Testis (tissue), 3 donors: ENCODE results near the gene BOD1L2. TPM values are rescaled to one million over a fixed set of nuclear protein-coding genes. Genes with fewer than 3 reads are reported as not detected.

Experiments
- DNase-seq: peaks from one replicate; pipeline ENCODE4 v3.0.0-alpha.2; 2019
- H3K27ac ChIP-seq, 2 donors: fragments of 200-600 bp; sonication (generic); one replicate each; pipeline ENCODE4 v1.5.1; 2019
- H3K27me3 ChIP-seq: fragments of 200-600 bp; sonication (generic); one replicate; pipeline ENCODE4 v1.5.1; 2019
- H3K36me3 ChIP-seq: fragments of 200-600 bp; sonication (generic); one replicate; pipeline ENCODE4 v1.5.1; 2017; ENCODE audit warnings: low read depth; ENCODE audit errors: missing control alignments
- H3K4me1 ChIP-seq: fragments of 200-600 bp; sonication (generic); one replicate; pipeline ENCODE4 v1.5.1; 2019
- H3K4me3 ChIP-seq, 2 donors: fragments of 200-600 bp; sonication (generic); one replicate each; pipeline ENCODE4 v1.5.1; 2017 to 2019
- H3K9me3 ChIP-seq: fragments of 200-600 bp; sonication (generic); one replicate; pipeline ENCODE4 v1.5.1; 2017
- CTCF ChIP-seq, 3 experiments: fragments of 450-650 bp in 2 of 3; fragments of 200-600 bp in 1 of 3; sonication (generic) in 1 of 3; IDR thresholded peaks; one replicate each; pipeline ENCODE4 v1.5.1; 2016 to 2019; ENCODE audit warnings: antibody characterized with exemption in 3 of 3, mild to moderate bottlenecking in 2 of 3, moderate library complexity in 1 of 3
- POLR2A ChIP-seq: fragments of 450-650 bp; IDR thresholded peaks from one replicate; pipeline ENCODE4 v1.6.1; 2017; ENCODE audit warnings: antibody characterized with exemption, mild to moderate bottlenecking, moderate library complexity
- WGBS, 2 donors: methylation state at CpG; one replicate each; pipeline ENCODE4 v1.1.5; 2018; 5-methylcytosine and 5-hydroxymethylcytosine counted together
- intact Hi-C: fragments of 100-400 bp; cut with DNase I; formaldehyde crosslinking; loops from one replicate; pipeline ENCODE4 v1.15.1; 2023; ENCODE audit warnings: low total_unique reads
- polyA plus RNA-seq: library from polyadenylated mRNA; stranded (reverse); fragments of 350-450 nt; fragmentation: Illumina TruSeq; extraction: RNeasy Lipid Tissue Mini Kit (QIAGEN cat#74804); gene quantifications from one replicate; pipeline ENCODE4 v1.2.3, GENCODE V29; 2014; ENCODE audit warnings: low read depth, low replicate concordance; ENCODE audit not compliant: insufficient read depth
- total RNA-seq, 2 donors: library from RNA; depleted of rRNA; stranded (reverse); fragments of >200 nt; gene quantifications; one replicate each; pipeline ENCODE4 v1.2.3, GENCODE V29; 2016

The BOD1L2 gene
- total and polyA plus RNA-seq, 3 donors from 2014 or later: 130 to 580 (median 366) TPM

- TF ChIP-seq CTCF (IDR thresholded peaks at IDR 0.05) (no peak), POLR2A (no peak)
- Histone ChIP-seq H3K4me3 (no peak overlapping the region), H3K27me3 (no peaks in the 10 kb centered on the region), H3K4me1 (no peaks in the 10 kb centered on the region), H3K36me3 (no peaks in the 10 kb centered on the region), H3K9me3 (no peaks in the 10 kb centered on the region), H3K27ac (no peak overlapping the region)
- no peak for DNase-seq
- intact Hi-C loops: no loop called here
- 67 to 73% methylated on average over 3 of the region's 3 CpGs for WGBS, 2 donors
Measured at GRCh38 chr18:57137847-57138246, 9.0 kb upstream of the BOD1L2 start.

- Histone ChIP-seq H3K27ac (no peak overlapping the region), H3K4me3 (no peak overlapping the region), H3K36me3 (no peaks in the 10 kb centered on the region), H3K27me3 (no peaks in the 10 kb centered on the region), H3K4me1 (no peaks in the 10 kb centered on the region), H3K9me3 (no peaks in the 10 kb centered on the region)
- DNase-seq: no peak
- intact Hi-C loops: no loop called here
- TF ChIP-seq POLR2A: no peak
- no peak for TF ChIP-seq CTCF (IDR thresholded peaks at IDR 0.05)
- 44 to 61% methylated on average over 10 of the region's 10 CpGs for WGBS, 2 donors
Measured at GRCh38 chr18:57141208-57142129, 5.4 kb upstream of the BOD1L2 start.

- Histone ChIP-seq H3K4me1 (no peaks in the 10 kb centered on the region), H3K9me3 (no peaks in the 10 kb centered on the region), H3K27me3 (no peaks in the 10 kb centered on the region), H3K27ac (no peak overlapping the region), H3K36me3 (no peaks in the 10 kb centered on the region), H3K4me3 (no peak overlapping the region)
- TF ChIP-seq POLR2A (no peak), CTCF (IDR thresholded peaks at IDR 0.05) (no peak)
- intact Hi-C loops: no loop called here
- no peak for DNase-seq
Measured at GRCh38 chr18:57142324-57142723, 4.6 kb upstream of the BOD1L2 start.

- intact Hi-C loops: no loop called here
- no peak overlapping the region for H3K27ac ChIP-seq
- no peak overlapping the region for H3K4me3 ChIP-seq
- H3K4me1 ChIP-seq: no peaks in the 10 kb centered on the region
- DNase-seq: no peak
- no peaks in the 10 kb centered on the region for H3K9me3 ChIP-seq
- TF ChIP-seq CTCF (IDR thresholded peaks at IDR 0.05): no peak
- no peak for TF ChIP-seq POLR2A
- H3K27me3 ChIP-seq: no peaks in the 10 kb centered on the region
- no peaks in the 10 kb centered on the region for H3K36me3 ChIP-seq
- 85 to 93% methylated on average over 1 of the region's 1 CpG for WGBS, 2 donors
Measured at GRCh38 chr18:57143265-57143664, 3.6 kb upstream of the BOD1L2 start.

- intact Hi-C loops: no loop called here
- WGBS, 2 donors: 47 to 53% methylated on average over 1 of the region's 1 CpG
- H3K4me3 ChIP-seq: no peak overlapping the region
- no peak for TF ChIP-seq CTCF (IDR thresholded peaks at IDR 0.05)
- no peak for TF ChIP-seq POLR2A
- H3K27me3 ChIP-seq: no peaks in the 10 kb centered on the region
- H3K27ac ChIP-seq: no peak overlapping the region
- DNase-seq: no peak
- H3K4me1 ChIP-seq: peaks cover 8% of the 10 kb centered on the region
- H3K9me3 ChIP-seq: no peaks in the 10 kb centered on the region
- H3K36me3 ChIP-seq: no peaks in the 10 kb centered on the region
Measured at GRCh38 chr18:57148263-57148662, 1.4 kb downstream of the BOD1L2 start.
